Bronchial epithelial cell (primary cell): ENCODE results near the gene ZNF57. TPM values are rescaled to one million over a fixed set of nuclear protein-coding genes. Genes with fewer than 3 reads are reported as not detected.
A peak's percentile ranks its signal among the peaks of the same experiment; 100 is the strongest.

Experiments used
- DNase-seq: peaks from one replicate; pipeline ENCODE4 v3.0.0-alpha.2; 2010; ENCODE audit warnings: low read depth
- FAIRE-seq: peaks from 2 replicates; lab custom pipeline; 2011; peaks lifted over from hg19 to GRCh38; lab: Jason Lieb, UNC
- H3K27me3 ChIP-seq: 2 replicates; pipeline ENCODE4 v1.5.1; 2011; ENCODE audit warnings: low read length; ENCODE audit not compliant: control insufficient read depth, insufficient read depth
- H3K36me3 ChIP-seq: 2 replicates; pipeline ENCODE4 v1.5.1; 2011; ENCODE audit warnings: low read length; ENCODE audit not compliant: control insufficient read depth, insufficient read depth
- H3K4me3 ChIP-seq: 2 replicates; pipeline ENCODE4 v1.5.1; 2011; ENCODE audit warnings: mild to moderate bottlenecking, low read depth, low read length, control low read depth
- total RNA-seq: library from RNA; depleted of rRNA; stranded (reverse); fragments of >200 nt; gene quantifications from 2 replicates; pipeline ENCODE4 v1.2.1, GENCODE V29; 2014
- TF ChIP-seq, protein P1 (sequence below): IDR thresholded peaks from 2 replicates; pipeline ENCODE4 v1.5.1; 2011; ENCODE audit warnings: mild to moderate bottlenecking, moderate library complexity, low read length, control low read depth, inconsistent platforms; ENCODE audit not compliant: insufficient read depth, severe bottlenecking

The ZNF57 gene
- total RNA-seq, 1 donor from 2014 or later, result 11.1 TPM

DNA sequence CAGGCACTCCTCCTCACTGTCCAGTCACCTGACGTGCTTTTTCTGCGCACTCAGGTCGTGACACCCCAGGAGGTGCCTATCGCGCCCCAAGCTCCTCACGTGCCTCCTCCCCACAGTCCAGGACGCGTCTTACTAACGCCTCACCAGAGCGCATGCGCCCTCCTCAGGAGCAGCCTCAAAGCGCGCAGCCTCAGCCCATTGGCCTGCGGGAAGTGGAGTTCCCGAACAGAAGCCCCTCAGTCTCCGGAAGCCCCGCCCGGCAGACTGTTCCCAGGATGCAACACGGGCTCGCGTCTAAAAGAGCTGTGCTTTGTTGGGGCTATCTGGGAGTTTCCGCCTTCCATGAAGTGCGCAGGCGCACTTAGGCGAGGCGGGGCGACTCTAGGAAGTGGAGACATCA is 41.9 kb upstream of the ZNF57 start:
- DNase-seq (no peak), FAIRE-seq (no peak)
- TF ChIP-seq, protein P1, sequence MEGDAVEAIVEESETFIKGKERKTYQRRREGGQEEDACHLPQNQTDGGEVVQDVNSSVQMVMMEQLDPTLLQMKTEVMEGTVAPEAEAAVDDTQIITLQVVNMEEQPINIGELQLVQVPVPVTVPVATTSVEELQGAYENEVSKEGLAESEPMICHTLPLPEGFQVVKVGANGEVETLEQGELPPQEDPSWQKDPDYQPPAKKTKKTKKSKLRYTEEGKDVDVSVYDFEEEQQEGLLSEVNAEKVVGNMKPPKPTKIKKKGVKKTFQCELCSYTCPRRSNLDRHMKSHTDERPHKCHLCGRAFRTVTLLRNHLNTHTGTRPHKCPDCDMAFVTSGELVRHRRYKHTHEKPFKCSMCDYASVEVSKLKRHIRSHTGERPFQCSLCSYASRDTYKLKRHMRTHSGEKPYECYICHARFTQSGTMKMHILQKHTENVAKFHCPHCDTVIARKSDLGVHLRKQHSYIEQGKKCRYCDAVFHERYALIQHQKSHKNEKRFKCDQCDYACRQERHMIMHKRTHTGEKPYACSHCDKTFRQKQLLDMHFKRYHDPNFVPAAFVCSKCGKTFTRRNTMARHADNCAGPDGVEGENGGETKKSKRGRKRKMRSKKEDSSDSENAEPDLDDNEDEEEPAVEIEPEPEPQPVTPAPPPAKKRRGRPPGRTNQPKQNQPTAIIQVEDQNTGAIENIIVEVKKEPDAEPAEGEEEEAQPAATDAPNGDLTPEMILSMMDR, result no peak
- no peak overlapping the region for H3K4me3 ChIP-seq
- no peaks in the 10 kb centered on the region for H3K27me3 ChIP-seq
- no peaks in the 10 kb centered on the region for H3K36me3 ChIP-seq

DNA sequence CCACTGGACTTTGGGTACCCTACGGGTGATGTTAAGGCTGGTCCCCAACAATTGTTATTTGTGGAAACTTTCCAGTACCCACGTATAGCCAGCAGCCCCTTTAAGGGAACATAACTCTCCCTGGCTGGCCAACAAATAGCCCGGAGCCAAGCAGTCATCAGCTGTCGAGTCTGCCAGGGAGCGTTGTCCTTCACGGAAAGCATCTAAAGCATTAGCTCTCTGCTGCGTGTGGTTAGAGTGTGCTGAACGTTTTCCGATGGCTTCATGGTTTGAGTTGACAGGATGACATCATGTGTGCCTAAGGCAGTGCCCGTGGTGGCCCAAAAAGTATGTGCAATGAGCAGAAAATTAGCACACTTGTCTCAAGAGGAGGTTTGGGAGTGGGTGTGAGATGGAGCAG is 36.9 kb upstream of the ZNF57 start:
- Histone ChIP-seq H3K27me3 (no peaks in the 10 kb centered on the region), H3K36me3 (no peaks in the 10 kb centered on the region), H3K4me3 (no peak overlapping the region)
- TF ChIP-seq, protein P1, result no peak
- no peak for DNase-seq
- FAIRE-seq, result peak; percentile 80

DNA sequence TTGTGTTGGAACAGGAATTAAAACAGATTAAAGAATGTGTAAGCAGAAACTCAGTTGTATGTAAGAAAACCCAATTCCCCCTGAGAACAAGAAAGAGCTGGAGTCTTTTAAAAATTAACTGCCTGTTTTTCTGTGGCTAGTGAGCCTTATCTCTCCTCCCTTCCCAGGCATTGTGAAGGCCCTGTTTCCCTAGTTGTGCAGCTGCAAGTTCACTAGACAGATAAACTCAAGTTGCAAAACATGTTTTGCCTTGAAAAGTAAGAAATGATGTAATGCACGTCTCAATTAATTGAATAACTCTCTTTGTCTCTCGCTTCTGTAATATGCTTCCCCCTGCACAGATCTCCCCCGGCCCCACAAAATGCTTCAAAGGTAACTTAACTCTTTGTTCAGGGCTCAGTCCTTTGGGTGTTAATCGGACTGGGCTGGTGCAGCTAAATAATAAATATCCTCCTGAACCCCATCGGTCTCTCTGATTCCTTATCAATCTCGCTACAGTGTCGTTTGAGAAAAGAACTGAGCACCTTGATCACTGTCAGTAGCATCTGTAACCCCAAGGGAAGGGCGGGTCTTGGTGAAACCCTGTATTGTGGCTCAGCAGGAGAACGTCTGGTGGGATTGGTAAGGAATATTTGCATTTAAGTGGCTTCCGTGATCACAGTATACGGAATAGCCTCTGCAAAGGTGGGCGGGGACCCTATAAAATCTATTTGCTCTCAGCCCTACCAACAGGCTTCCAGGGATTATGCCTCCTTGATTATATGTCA is 35.2 kb upstream of the ZNF57 start:
- Histone ChIP-seq H3K36me3 (no peaks in the 10 kb centered on the region), H3K27me3 (no peaks in the 10 kb centered on the region), H3K4me3 (no peak overlapping the region)
- TF ChIP-seq, protein P1, result no peak
- DNase-seq, result no peak
- FAIRE-seq, result no peak

DNA sequence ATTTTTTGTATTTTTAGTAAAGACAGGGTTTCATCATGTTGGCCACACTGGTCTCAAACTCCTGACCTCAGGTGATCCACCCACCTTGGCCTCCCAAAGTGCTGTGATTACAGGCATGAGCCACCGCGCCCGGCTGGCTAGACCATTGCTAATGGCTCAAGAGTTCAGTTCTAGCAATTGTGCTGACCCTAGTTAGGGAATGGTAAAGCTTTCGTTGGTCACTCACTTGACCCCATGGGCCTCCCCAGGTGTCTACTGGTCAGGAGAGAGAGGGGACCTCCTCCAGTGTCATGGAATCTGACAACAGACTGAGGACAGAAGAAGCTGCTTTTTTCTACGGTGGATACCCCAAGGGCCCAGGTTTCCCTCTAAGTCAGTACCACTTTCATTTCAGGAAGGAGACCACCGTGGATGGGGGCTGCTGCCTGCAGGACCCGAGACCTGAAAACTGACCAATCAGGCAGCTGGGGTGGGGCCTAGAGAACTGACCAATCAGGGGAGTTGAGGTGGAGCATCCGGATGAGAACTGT is 34.2 kb upstream of the ZNF57 start:
- DNase-seq, result no peak
- no peaks in the 10 kb centered on the region for H3K27me3 ChIP-seq
- FAIRE-seq, result no peak
- TF ChIP-seq, protein P1, result no peak
- H3K36me3 ChIP-seq, result no peaks in the 10 kb centered on the region
- peak overlapping the region; percentile 10 for H3K4me3 ChIP-seq

DNA sequence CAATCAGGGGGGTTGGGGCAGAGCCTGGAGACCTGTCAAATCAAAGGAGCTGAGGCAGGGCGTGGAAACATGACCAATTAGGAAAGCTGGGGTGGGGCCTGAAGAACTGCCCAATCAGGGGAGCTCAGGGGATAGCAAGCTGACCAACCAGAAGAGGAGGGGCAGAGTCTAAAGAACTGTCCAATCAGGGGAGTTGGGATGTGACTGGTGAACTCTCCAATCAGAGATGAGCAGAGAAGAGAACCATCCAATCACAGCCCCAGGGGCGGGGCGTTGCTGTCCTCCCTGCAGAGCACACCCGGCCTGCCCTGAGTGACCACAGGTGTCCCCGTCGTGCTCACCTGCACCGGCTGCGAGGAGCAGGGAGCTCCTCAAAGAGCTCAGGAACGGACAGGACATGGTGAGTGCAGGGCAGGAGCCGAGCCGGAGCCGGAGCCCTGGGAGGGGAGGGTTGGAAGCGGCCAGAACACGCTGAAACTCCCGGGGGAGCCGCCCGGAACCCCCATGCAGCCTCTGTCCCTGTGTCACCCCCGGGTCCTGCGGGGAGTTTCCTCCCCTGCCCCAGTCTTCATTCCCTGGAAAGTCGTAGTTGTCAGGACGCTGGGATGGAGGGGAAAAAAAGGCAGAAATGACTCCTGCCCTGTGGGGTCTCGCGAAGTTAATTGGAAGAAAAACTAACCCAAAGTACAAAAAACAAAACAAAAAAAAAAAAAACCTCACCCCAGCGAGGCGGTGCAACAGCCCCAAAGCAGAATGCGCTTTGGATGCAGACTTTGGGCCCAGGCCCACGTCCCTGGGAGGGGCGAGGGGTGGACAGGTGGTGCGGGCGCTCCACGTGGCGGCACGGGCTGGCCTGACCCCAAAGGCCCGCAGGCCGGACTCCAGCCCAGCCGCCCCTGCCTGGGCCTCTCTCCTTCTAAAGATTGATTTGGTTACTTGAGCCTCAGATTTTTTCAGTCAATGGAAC is 33.4 kb upstream of the ZNF57 start, which contains the start of gene ZNF556:
Gene ZNF556 (plus strand): TSS at position 311 of the 967 bp plus-strand sequence. CDS start 87 bp downstream, at position 398.
- DNase-seq, result peak; percentile 90
- no peak for FAIRE-seq

More for the DNA sequence above, 33.4 kb upstream of the ZNF57 start, which contains the start of gene ZNF556:
- Histone ChIP-seq H3K4me3 (peak within 1 kb of the TSS; percentile 45), H3K36me3 (no peaks in the 10 kb centered on the region), H3K27me3 (no peaks in the 10 kb centered on the region)
- TF ChIP-seq, protein P1, result no peak
